Neural cell (in vitro differentiated cells): Measurements from ENCODE around the gene PPIF.

ENCODE experiments used
- CTCF ChIP-seq: fragments of 450-650 bp; IDR thresholded peaks from 2 replicates; pipeline ENCODE4 v1.5.1; 2014; ENCODE audit warnings: antibody characterized with exemption, mild to moderate bottlenecking, moderate library complexity; ENCODE audit not compliant: poor library complexity, severe bottlenecking
- EP300 ChIP-seq: fragments of 450-650 bp; conservative IDR thresholded peaks from 2 replicates; pipeline ENCODE4 v1.6.1; 2014; ENCODE audit warnings: antibody characterized with exemption, mild to moderate bottlenecking, moderate library complexity; ENCODE audit not compliant: poor library complexity, severe bottlenecking
- EZH2 ChIP-seq: fragments of 200-600, 300-800 bp; shearing (Covaris generic), sonication (generic); IDR thresholded peaks from 2 replicates; pipeline ENCODE4 v1.6.1; 2014; ENCODE audit warnings: antibody characterized with exemption, low read length, borderline replicate concordance, mild to moderate bottlenecking; ENCODE audit not compliant: insufficient read depth, poor library complexity, severe bottlenecking
- MXI1 ChIP-seq: fragments of 450-650 bp; conservative IDR thresholded peaks from 2 replicates; pipeline ENCODE4 v1.6.1; 2014; ENCODE audit warnings: antibody characterized with exemption, mild to moderate bottlenecking; ENCODE audit not compliant: poor library complexity, severe bottlenecking
- POLR2AphosphoS5 ChIP-seq: IDR thresholded peaks from 2 replicates; pipeline ENCODE4 v1.6.1; 2012
- RAD21 ChIP-seq: fragments of 450-650 bp; conservative IDR thresholded peaks from 2 replicates; pipeline ENCODE4 v1.6.1; 2014; ENCODE audit warnings: antibody characterized with exemption, mild to moderate bottlenecking, moderate library complexity
- REST ChIP-seq: IDR thresholded peaks from 2 replicates; pipeline ENCODE4 v1.6.1; 2012; ENCODE audit warnings: borderline replicate concordance
- SMC3 ChIP-seq: fragments of 450-650 bp; conservative IDR thresholded peaks from 2 replicates; pipeline ENCODE4 v1.6.1; 2014; ENCODE audit warnings: antibody characterized with exemption, mild to moderate bottlenecking, moderate library complexity; ENCODE audit not compliant: poor library complexity
- TAF1 ChIP-seq: IDR thresholded peaks from 2 replicates; pipeline ENCODE4 v1.6.1; 2012; ENCODE audit warnings: low read depth

- no peak for TF ChIP-seq CTCF
- TF ChIP-seq RAD21 = no peak
- TF ChIP-seq EZH2 = no peak
- no peak for TF ChIP-seq EP300
- no peak for TF ChIP-seq POLR2AphosphoS5
- no peak for TF ChIP-seq REST
- TF ChIP-seq MXI1 = no peak
- no peak for TF ChIP-seq SMC3
- no peak for TF ChIP-seq TAF1
These were observed 13.8 kb upstream of the PPIF start for GRCh38 chr10:79333513-79333912.
